HEK293T (cell line): Measurements from ENCODE around the gene CCT7.

Source experiments
- ARNT ChIP-seq: fragments of 450-650 bp; IDR thresholded peaks from 2 replicates; pipeline ENCODE4 v1.6.1; 2017; ENCODE audit warnings: mild to moderate bottlenecking
- NFRKB ChIP-seq: fragments of 450-650 bp; IDR thresholded peaks from 2 replicates; pipeline ENCODE4 v1.6.1; 2016; ENCODE audit warnings: mild to moderate bottlenecking, moderate library complexity
- SP1 ChIP-seq: fragments of 450-650 bp; IDR thresholded peaks from 2 replicates; pipeline ENCODE4 v1.6.1; 2017
- SUZ12 ChIP-seq: fragments of 450-650 bp; IDR thresholded peaks from 2 replicates; pipeline ENCODE4 v1.6.1; 2016; ENCODE audit warnings: mild to moderate bottlenecking
- TARDBP ChIP-seq: fragments of 450-650 bp; IDR thresholded peaks from 2 replicates; pipeline ENCODE4 v1.6.1; 2016

DNA sequence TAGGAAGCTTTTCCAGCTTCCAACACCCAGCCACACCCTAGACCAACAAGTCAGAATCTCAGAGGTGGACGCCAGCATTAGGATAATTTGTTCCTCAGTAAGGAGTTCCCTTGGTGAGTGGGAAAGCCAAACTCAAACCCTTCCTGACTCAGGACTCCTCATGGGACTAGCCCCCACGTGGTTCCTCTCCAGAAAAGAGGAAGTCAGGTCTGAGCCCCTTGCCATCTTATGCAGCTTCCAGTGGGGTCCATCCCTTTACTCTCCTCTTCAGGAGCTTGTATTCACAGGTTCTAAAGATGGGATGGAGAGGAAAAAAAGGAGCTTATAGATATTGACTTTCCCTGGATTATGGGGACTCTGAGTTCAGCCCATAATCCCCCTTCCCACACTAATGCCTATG lies 46.6 kb upstream of the CCT7 start:
- TF ChIP-seq TARDBP (no peak), SUZ12 (no peak), SP1 (no peak), ARNT (no peak), NFRKB (no peak)
